HUES64 (cell line): ENCODE measurements around the gene PGLYRP1.
A peak's percentile ranks its signal among the peaks of the same experiment; 100 is the strongest.

Experiments used
- H3K27ac ChIP-seq: 2 replicates; pipeline ENCODE4 v1.7.0; 2013; ENCODE audit warnings: low read depth, low read length, inconsistent platforms
- H3K27me3 ChIP-seq: 2 replicates; pipeline ENCODE4 v1.6.1; 2013; ENCODE audit warnings: mild to moderate bottlenecking, low read length; ENCODE audit not compliant: insufficient read depth
- H3K36me3 ChIP-seq: 2 replicates; pipeline ENCODE4 v1.6.1; 2013; ENCODE audit warnings: mild to moderate bottlenecking, low read length; ENCODE audit not compliant: insufficient read depth
- H3K4me1 ChIP-seq: 2 replicates; pipeline ENCODE4 v1.6.1; 2013; ENCODE audit warnings: mild to moderate bottlenecking, low read length, moderate library complexity; ENCODE audit not compliant: insufficient read depth
- H3K4me3 ChIP-seq: 2 replicates; pipeline ENCODE4 v1.5.1; 2013; ENCODE audit warnings: mild to moderate bottlenecking, low read length, moderate library complexity
- H3K9ac ChIP-seq: 2 replicates; pipeline ENCODE4 v1.6.1; 2013; ENCODE audit warnings: mild to moderate bottlenecking, low read depth, low read length
- H3K9me3 ChIP-seq: 2 replicates; pipeline ENCODE4 v1.6.1; 2013; ENCODE audit warnings: low read depth, low read length; ENCODE audit not compliant: insufficient read depth
- WGBS: fragments of 150-250, 120-280 bp; methylation state at CpG from one replicate; pipeline ENCODE4 v1.1.7; 2013; ENCODE audit warnings: missing lambda C conversion rate; 5-methylcytosine and 5-hydroxymethylcytosine counted together

Gene PGLYRP1

DNA sequence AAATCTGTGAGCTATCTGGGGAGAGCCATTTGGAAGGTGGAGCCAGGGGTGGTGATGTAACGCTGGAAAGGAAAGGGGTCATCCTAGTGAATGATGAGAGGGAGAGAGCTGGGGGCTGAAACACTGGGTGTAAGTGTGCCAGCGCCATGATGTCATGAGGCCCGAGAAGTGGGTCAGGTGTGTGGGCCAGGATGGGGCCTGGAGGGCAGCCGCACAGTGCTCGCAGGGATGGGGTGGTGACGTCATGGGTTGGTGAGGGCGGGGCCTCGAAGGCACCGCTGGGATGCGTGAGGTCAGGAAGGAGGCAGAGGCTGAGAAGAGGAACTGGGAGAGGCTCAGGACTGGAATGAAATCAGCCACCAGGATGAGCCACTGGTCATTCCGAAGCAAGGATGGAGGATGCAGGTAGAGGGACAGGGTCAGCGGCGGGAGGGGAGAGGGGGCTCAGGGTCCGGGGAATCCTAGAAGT, 23.2 kb downstream of the PGLYRP1 start:
- Histone ChIP-seq H3K9me3 (no peaks in the 10 kb centered on the region), H3K9ac (no peak overlapping the region), H3K36me3 (peaks cover 10% of the 10 kb centered on the region; the same call in 1 of the 2 replicates), H3K4me1 (peaks cover 5% of the 10 kb centered on the region; the same call in 1 of the 2 replicates), H3K27me3 (no peaks in the 10 kb centered on the region), H3K4me3 (peak overlapping the region; percentile 71), H3K27ac (no peak overlapping the region)
- WGBS = 9% methylated on average over 14 of the region's 14 CpGs

DNA sequence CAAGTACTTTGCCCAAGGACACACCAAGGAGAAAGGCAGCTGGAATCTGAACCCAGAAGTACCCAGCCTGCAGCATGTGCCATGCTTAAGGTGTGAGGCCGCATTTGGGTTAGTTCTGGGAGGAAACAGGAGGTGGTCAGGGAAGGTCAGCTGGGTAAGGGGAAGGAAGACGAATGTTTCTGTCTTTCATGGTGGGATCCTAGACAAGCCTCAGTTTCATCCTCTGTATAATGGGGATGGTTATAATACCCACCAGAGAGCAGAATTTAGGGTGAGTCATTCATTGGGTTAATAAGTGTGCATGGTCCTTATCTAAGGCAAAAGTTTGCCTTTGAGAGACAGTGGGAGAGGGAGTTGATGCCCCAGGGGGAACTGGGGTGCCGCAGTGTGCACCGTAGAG, 24.0 kb downstream of the PGLYRP1 start:
- Histone ChIP-seq H3K36me3 (peaks cover 7% of the 10 kb centered on the region; the same call in 1 of the 2 replicates), H3K4me3 (no peak overlapping the region), H3K27ac (no peak overlapping the region), H3K27me3 (no peaks in the 10 kb centered on the region), H3K4me1 (peaks cover 5% of the 10 kb centered on the region; the same call in 1 of the 2 replicates), H3K9ac (no peak overlapping the region), H3K9me3 (no peaks in the 10 kb centered on the region)
- 92% methylated on average over 4 of the region's 4 CpGs for WGBS

DNA sequence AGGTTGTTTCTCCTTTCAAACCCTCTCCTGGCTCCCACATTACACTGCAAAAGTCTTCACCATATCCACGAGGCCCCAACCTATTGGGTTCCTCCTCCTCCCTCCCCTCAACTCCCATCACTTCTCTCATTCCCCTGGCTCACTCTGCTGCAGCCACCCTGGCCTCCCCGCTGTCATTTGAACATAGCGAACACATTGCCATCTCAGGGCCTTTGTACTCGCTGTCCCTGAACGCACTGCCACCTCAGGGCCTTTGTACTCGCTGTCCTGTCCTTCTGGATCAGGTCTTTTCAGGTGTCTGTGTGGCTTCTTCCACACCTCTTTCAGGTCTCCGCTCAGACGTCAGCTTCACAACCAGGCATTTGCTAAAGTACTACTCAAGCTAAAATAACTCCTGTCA, 25.9 kb downstream of the PGLYRP1 start:
- no peak overlapping the region for H3K4me3 ChIP-seq
- H3K27ac ChIP-seq = no peak overlapping the region
- H3K27me3 ChIP-seq = no peaks in the 10 kb centered on the region
- H3K36me3 ChIP-seq = peaks cover 7% of the 10 kb centered on the region; the same call in 1 of the 2 replicates
- peaks cover 5% of the 10 kb centered on the region; the same call in 1 of the 2 replicates for H3K4me1 ChIP-seq
- 84% methylated on average over 8 of the region's 8 CpGs for WGBS
- H3K9me3 ChIP-seq = no peaks in the 10 kb centered on the region
- no peak overlapping the region for H3K9ac ChIP-seq

DNA sequence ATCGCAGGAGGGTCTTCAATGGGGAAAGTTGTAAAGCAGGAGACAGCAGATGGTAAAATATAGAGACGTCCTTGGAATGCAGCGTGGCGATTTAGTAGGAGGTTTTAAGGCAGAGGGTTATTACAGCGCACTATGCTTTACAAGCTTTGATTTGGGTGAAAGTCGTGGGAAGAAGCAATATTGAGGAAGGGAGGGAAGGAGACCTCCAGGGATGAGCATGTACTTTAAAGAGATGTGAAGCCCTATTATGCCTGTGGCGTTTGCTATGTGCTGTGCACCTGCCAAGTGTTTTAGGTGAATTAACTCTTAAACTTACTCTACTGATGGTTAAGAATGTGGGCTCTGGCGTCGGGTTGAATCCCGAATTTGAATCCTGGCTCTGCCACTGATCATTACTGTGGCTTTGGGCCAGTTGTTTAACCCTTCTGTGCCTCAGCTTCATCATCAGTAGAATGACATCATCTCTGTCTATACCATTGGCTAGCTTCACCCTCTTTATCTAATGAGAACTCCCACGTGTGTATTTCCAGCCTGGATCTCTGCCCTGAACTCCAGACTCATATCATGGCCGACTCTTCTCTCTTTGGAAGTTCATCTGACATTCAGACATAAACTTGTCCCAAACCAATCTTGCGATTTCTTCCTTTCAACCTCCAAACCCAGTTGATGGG, 27.0 kb downstream of the PGLYRP1 start:
- Histone ChIP-seq H3K9ac (peak overlapping the region; percentile 80), H3K4me1 (peaks cover 5% of the 10 kb centered on the region; the same call in 1 of the 2 replicates), H3K4me3 (peak overlapping the region; percentile 98), H3K27me3 (no peaks in the 10 kb centered on the region), H3K36me3 (peaks cover 7% of the 10 kb centered on the region; the same call in 1 of the 2 replicates), H3K27ac (no peak overlapping the region), H3K9me3 (no peaks in the 10 kb centered on the region)
- 20% methylated on average over 13 of the region's 13 CpGs for WGBS

DNA sequence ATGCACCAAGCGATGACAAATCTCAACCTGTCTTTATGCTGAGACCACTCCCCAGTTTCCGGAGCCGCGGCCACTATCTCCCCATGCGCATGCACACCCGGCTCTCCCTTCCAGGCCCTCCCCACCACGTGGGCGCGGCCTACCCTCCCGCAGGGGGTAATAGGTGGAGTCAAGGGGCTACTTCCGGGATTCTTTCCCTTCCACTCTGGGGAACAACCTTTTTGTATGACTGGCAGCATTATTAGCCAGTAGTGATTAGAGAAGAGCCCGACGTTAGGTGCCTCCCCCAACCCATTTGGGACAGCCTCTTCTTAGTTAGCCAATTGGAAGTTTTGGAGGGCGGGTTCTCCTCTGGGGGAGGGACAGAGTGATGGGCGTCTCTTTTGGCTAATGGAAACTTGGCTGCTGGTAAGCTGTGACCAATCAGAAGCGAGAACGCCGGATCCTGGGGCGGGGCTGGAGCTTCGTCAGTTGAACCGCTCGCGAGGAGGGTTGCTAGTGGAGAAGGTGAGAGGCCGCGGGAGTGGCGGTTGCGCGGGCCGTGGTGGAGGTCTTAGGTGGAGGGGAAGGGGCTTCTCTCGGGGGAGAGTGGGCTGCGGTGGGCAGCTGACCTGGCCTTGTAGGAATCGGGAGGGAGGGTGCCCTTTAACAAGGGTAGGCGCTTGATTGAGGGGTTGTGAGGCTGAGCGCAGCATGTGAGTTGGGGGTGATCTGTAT, 27.7 kb downstream of the PGLYRP1 start, which contains the start of gene CCDC61:
Gene CCDC61 (plus strand): TSS at position 470 of the 717 bp plus-strand sequence. CDS start 7,552 bp downstream, outside the sequence.
- Histone ChIP-seq H3K4me1 (peaks cover 5% of the 10 kb centered on the region; the same call in 1 of the 2 replicates), H3K27me3 (no peaks in the 10 kb centered on the region), H3K27ac (no peak within 1 kb of the TSS), H3K9ac (peak within 1 kb of the TSS; percentile 80), H3K9me3 (no peaks in the 10 kb centered on the region), H3K36me3 (peaks cover 7% of the 10 kb centered on the region; the same call in 1 of the 2 replicates), H3K4me3 (peak within 1 kb of the TSS; percentile 98)
- WGBS = under 1% methylated on average over 34 of the region's 34 CpGs

DNA sequence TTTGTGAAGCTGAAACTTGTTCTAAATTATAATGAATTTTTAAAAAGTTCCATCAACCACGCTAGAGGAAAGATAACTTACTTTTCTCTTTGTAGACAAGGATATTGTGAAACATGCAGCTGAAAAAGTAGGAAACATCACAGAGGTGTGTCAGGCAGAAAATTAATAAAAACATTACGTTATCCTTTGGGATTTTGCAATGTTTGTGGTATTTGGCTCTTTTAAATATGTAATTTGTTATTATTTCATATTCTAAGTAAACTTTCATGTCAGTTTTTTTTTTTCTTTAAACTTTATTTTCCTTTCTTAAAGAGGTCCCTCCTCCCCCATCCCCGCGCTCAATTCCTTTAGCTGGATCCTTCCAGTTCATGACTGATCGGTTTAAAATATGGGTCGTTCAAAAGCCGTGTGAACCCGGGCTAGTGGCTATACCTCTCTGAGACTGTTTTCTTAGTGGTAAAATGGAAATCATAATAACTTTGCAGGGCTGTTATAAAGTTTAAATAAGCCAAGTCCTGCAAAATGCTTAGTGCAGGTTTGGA, 28.3 kb downstream of the PGLYRP1 start:
- peak overlapping the region; percentile 98 for H3K4me3 ChIP-seq
- H3K27me3 ChIP-seq = no peaks in the 10 kb centered on the region
- H3K9me3 ChIP-seq = no peaks in the 10 kb centered on the region
- no peak overlapping the region for H3K9ac ChIP-seq
- WGBS = 25% methylated on average over 8 of the region's 8 CpGs
- H3K36me3 ChIP-seq = peaks cover 7% of the 10 kb centered on the region; the same call in 1 of the 2 replicates
- no peak overlapping the region for H3K27ac ChIP-seq
- peaks cover 5% of the 10 kb centered on the region; the same call in 1 of the 2 replicates for H3K4me1 ChIP-seq

DNA sequence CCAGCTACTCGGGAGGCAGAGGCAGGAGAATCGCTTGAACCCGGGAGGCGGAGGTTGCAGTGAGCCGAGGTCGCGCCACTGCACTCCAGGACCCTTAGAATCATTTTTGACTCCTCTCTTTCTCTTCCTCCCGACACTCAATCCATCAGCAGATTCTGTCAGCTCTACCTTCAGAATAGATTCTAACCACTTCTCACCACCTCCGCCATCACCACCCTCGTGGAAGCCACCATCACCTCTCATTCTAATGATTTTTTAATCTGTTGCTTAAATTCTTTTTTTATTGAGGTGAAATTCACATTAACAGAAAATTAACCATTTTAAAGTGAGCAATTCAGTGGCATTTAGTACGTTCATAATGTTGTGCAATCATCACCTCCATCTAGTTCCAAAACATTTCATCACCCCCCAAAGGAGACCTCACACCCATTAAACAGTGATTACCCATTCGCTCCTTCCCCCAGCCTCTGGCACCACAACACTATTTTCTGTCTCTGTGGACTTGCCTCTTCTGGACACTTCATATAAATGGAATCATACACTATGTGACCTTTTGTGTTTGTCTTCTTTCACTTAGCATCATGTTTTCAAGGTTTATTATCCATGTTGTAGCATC, 32.6 kb downstream of the PGLYRP1 start:
- Histone ChIP-seq H3K4me1 (no peaks in the 10 kb centered on the region), H3K27ac (no peak overlapping the region), H3K9ac (no peak overlapping the region), H3K36me3 (no peaks in the 10 kb centered on the region), H3K27me3 (no peaks in the 10 kb centered on the region), H3K9me3 (no peaks in the 10 kb centered on the region), H3K4me3 (no peak overlapping the region)
- WGBS = 93% methylated on average over 12 of the region's 12 CpGs

DNA sequence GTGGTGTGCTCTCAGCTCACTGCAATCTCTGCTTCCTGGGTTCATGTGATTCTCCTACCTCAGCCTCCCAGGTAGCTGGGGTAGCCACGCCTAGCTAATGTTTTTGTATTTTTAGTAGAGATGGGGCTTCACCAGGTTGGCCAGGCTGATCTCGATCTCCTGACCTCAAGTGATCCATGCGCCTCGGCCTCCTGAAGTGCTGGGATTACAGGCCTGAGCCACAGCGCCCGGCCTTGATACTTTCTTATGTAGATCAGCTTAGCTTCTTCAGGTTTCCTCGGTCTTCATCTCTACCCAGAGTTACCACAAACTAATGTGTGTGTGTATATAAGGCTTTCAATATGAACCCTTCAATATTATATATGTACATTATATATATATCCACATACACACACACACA, 37.5 kb downstream of the PGLYRP1 start:
- Histone ChIP-seq H3K36me3 (no peaks in the 10 kb centered on the region), H3K4me1 (peaks cover 5% of the 10 kb centered on the region; the same call in 1 of the 2 replicates), H3K9ac (no peak overlapping the region), H3K27ac (no peak overlapping the region), H3K9me3 (no peaks in the 10 kb centered on the region), H3K27me3 (no peaks in the 10 kb centered on the region), H3K4me3 (no peak overlapping the region)
- 77% methylated on average over 6 of the region's 7 CpGs for WGBS

DNA sequence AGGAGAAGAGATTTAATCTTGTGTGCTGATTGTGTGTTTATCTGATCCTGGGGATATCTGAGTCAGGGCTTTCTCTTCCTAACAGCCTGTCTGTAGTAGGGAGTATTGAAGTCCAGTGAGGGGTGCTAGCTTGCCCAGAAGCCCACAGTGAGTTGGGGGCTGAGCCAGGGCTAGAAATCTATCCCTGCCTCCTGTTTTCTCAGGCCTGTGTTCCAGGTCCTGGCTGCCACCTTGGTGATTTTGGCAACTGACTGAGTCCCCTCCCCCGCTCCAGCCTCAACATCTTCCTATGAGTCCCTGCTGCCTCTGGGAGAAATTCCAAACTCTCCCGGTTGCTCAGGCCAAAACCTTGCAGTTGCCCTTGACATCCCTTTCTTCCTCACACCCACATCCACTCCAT, 41.5 kb downstream of the PGLYRP1 start:
- no peak overlapping the region for H3K9ac ChIP-seq
- peaks cover 5% of the 10 kb centered on the region; the same call in 1 of the 2 replicates for H3K4me1 ChIP-seq
- no peaks in the 10 kb centered on the region; the same call in 1 of the 2 replicates for H3K27me3 ChIP-seq
- H3K27ac ChIP-seq = no peak overlapping the region
- 72% methylated on average over 2 of the region's 2 CpGs for WGBS
- H3K9me3 ChIP-seq = no peaks in the 10 kb centered on the region
- no peak overlapping the region for H3K4me3 ChIP-seq
- H3K36me3 ChIP-seq = no peaks in the 10 kb centered on the region

DNA sequence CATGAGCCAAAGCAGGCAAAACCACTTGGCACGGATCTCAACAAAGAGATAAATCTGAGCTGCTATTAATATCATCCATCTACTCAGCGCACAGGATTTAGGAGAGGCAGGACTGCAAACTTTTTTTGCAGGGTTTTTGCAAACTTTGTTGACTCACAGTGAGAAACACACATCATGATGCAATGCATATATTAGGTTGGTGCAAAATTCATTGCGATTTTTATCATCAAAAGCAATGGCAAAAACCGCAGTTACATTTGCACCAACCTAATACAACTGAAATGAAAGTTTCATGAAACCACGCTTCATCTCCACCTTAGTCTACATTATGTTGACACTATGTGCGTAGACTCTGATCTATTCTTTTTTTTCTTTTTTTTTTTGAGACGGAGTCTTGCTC, 44.7 kb downstream of the PGLYRP1 start:
- H3K27ac ChIP-seq = no peak overlapping the region
- no peak overlapping the region for H3K9ac ChIP-seq
- no peaks in the 10 kb centered on the region for H3K9me3 ChIP-seq
- H3K4me1 ChIP-seq = peaks cover 5% of the 10 kb centered on the region; the same call in 1 of the 2 replicates
- H3K27me3 ChIP-seq = peaks cover 4% of the 10 kb centered on the region; the same call in 1 of the 2 replicates
- WGBS = 85% methylated on average over 7 of the region's 7 CpGs
- no peak overlapping the region for H3K4me3 ChIP-seq
- no peaks in the 10 kb centered on the region for H3K36me3 ChIP-seq
